GM12892 (cell line): ENCODE data around the gene DNAJC12.

Experiments
- POLR2A ChIP-seq: IDR thresholded peaks from 2 replicates; pipeline ENCODE4 v1.6.1; 2011; ENCODE audit warnings: low read depth, low read length, control low read depth
- POLR2AphosphoS5 ChIP-seq: IDR thresholded peaks from 2 replicates; pipeline ENCODE4 v1.6.1; 2011; ENCODE audit warnings: low read depth, low read length, control low read depth

DNA sequence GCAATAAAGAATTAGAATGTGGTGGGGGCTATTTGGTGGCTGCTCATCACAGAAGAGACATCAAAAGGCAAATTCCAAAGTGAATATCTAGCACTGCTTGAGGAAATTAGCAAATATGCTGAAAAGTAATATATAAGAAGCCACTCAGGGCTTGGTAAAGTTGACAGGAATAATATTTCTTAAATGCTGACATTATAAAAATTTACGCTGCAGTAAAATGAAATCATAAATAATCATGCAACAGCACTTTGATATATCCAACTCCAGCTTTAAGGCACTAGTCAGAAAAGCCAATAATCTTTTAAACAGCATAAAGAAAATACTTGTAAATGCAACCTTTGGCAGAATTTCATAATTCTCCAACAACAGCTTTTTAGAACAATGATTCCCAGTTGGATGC, 36.9 kb downstream of the DNAJC12 start:
- no peak for TF ChIP-seq POLR2A
- no peak for TF ChIP-seq POLR2AphosphoS5
